HUES48 (cell line): ENCODE data around the gene SORT1.
"Not testable (repeated sequence)": the region's sequence is repeated elsewhere in the genome, so short reads cannot be mapped to it uniquely, and the experiment has no call there.

Experiments
- H3K27ac ChIP-seq: one replicate; pipeline ENCODE4 v1.7.0; 2013; ENCODE audit warnings: low read depth, low read length, inconsistent platforms
- H3K27me3 ChIP-seq: 2 replicates; pipeline ENCODE4 v1.6.1; 2013; ENCODE audit warnings: mild to moderate bottlenecking, low read length; ENCODE audit not compliant: control insufficient read depth, insufficient read depth
- H3K36me3 ChIP-seq: 2 replicates; pipeline ENCODE4 v1.6.1; 2013; ENCODE audit warnings: low read length; ENCODE audit not compliant: control insufficient read depth, insufficient read depth
- H3K4me1 ChIP-seq: 2 replicates; pipeline ENCODE4 v1.6.1; 2013; ENCODE audit warnings: mild to moderate bottlenecking, low read length; ENCODE audit not compliant: control insufficient read depth, insufficient read depth
- H3K4me3 ChIP-seq: 2 replicates; pipeline ENCODE4 v1.5.1; 2013; ENCODE audit warnings: mild to moderate bottlenecking, low read depth, low read length
- H3K9ac ChIP-seq: 2 replicates; pipeline ENCODE4 v1.6.1; 2013; ENCODE audit warnings: mild to moderate bottlenecking, low read depth, low read length, moderate library complexity
- H3K9me3 ChIP-seq: 2 replicates; pipeline ENCODE4 v1.6.1; 2013; ENCODE audit warnings: low read length; ENCODE audit not compliant: control insufficient read depth, insufficient read depth

SORT1 gene

GRCh38 chr1:109296782-109297181 lies 100.9 kb downstream of the SORT1 start:
- Histone ChIP-seq H3K9ac (no peak overlapping the region), H3K36me3 (no peaks in the 10 kb centered on the region), H3K27me3 (no peaks in the 10 kb centered on the region), H3K4me3 (no peak overlapping the region), H3K27ac (no peak overlapping the region), H3K4me1 (no peaks in the 10 kb centered on the region), H3K9me3 (no peaks in the 10 kb centered on the region)

GRCh38 chr1:109295712-109296415 lies 101.9 kb downstream of the SORT1 start:
- Histone ChIP-seq H3K4me3 (no peak overlapping the region), H3K9me3 (no peaks in the 10 kb centered on the region), H3K9ac (no peak overlapping the region), H3K27me3 (no peaks in the 10 kb centered on the region), H3K36me3 (no peaks in the 10 kb centered on the region), H3K27ac (no peak overlapping the region), H3K4me1 (no peaks in the 10 kb centered on the region)

- H3K9me3 ChIP-seq = no peaks in the 10 kb centered on the region
- H3K4me1 ChIP-seq = no peaks in the 10 kb centered on the region
- no peak overlapping the region for H3K4me3 ChIP-seq
- no peaks in the 10 kb centered on the region for H3K36me3 ChIP-seq
- H3K9ac ChIP-seq = no peak overlapping the region
- H3K27me3 ChIP-seq = no peaks in the 10 kb centered on the region
- no peak overlapping the region for H3K27ac ChIP-seq
Measured at GRCh38 chr1:109294481-109294880, 103.2 kb downstream of the SORT1 start.

- Histone ChIP-seq H3K27me3 (no peaks in the 10 kb centered on the region), H3K9me3 (no peaks in the 10 kb centered on the region), H3K27ac (no peak overlapping the region), H3K36me3 (no peaks in the 10 kb centered on the region), H3K4me1 (no peaks in the 10 kb centered on the region), H3K9ac (no peak overlapping the region), H3K4me3 (no peak overlapping the region)
Measured at GRCh38 chr1:109293026-109293425, 104.7 kb downstream of the SORT1 start.

- Histone ChIP-seq H3K4me1 (no peaks in the 10 kb centered on the region), H3K9me3 (no peaks in the 10 kb centered on the region), H3K27me3 (no peaks in the 10 kb centered on the region), H3K9ac (no peak overlapping the region), H3K27ac (no peak overlapping the region), H3K36me3 (no peaks in the 10 kb centered on the region), H3K4me3 (no peak overlapping the region)
Measured at GRCh38 chr1:109292364-109292763, 105.4 kb downstream of the SORT1 start.

GRCh38 chr1:109290998-109291397 lies 106.7 kb downstream of the SORT1 start:
- Histone ChIP-seq H3K27me3 (no peaks in the 10 kb centered on the region), H3K4me3 (no peak overlapping the region), H3K27ac (no peak overlapping the region), H3K9me3 (no peaks in the 10 kb centered on the region), H3K36me3 (no peaks in the 10 kb centered on the region), H3K9ac (no peak overlapping the region), H3K4me1 (no peaks in the 10 kb centered on the region)

GRCh38 chr1:109290137-109290536 lies 107.6 kb downstream of the SORT1 start:
- H3K4me1 ChIP-seq = peaks cover 5% of the 10 kb centered on the region
- H3K27ac ChIP-seq = no peak overlapping the region
- no peaks in the 10 kb centered on the region for H3K27me3 ChIP-seq
- no peak overlapping the region for H3K4me3 ChIP-seq
- no peaks in the 10 kb centered on the region for H3K36me3 ChIP-seq
- H3K9me3 ChIP-seq = no peaks in the 10 kb centered on the region
- H3K9ac ChIP-seq = no peak overlapping the region

- H3K27ac ChIP-seq = not testable (repeated sequence)
Measured at GRCh38 chr1:109286762-109287161, 111.0 kb downstream of the SORT1 start.

GRCh38 chr1:109283748-109284600 lies 113.7 kb downstream of the SORT1 start:
- H3K27ac ChIP-seq = peak overlapping the region; percentile 86
- no peaks in the 10 kb centered on the region for H3K27me3 ChIP-seq
- H3K9me3 ChIP-seq = no peaks in the 10 kb centered on the region
- peak overlapping the region; percentile 98 for H3K4me3 ChIP-seq
- H3K9ac ChIP-seq = peak overlapping the region; percentile 72
- H3K4me1 ChIP-seq = peaks cover 27% of the 10 kb centered on the region
- H3K36me3 ChIP-seq = peaks cover 24% of the 10 kb centered on the region

More at GRCh38 chr1:109286762-109287161, 111.0 kb downstream of the SORT1 start:
- not testable (repeated sequence) for H3K27me3 ChIP-seq, H3K36me3 ChIP-seq, H3K4me3 ChIP-seq, H3K9ac ChIP-seq, H3K9me3 ChIP-seq
- peaks cover 22% of the 10 kb centered on the region for H3K4me1 ChIP-seq

- H3K9me3 ChIP-seq = no peaks in the 10 kb centered on the region
- no peaks in the 10 kb centered on the region for H3K27me3 ChIP-seq
- peaks cover 30% of the 10 kb centered on the region for H3K36me3 ChIP-seq
- H3K4me1 ChIP-seq = peaks cover 27% of the 10 kb centered on the region
- peak within 1 kb of the TSS; percentile 72 for H3K9ac ChIP-seq
- peak within 1 kb of the TSS; percentile 98 for H3K4me3 ChIP-seq
- peak within 1 kb of the TSS; percentile 86 for H3K27ac ChIP-seq
Measured at GRCh38 chr1:109282952-109283747, 114.6 kb downstream of the SORT1 start, which contains the start of gene PSRC1. Gene PSRC1, minus strand, starts transcription at chr1:109283145.
